A172 (cell line): ENCODE data around the gene CDHR3. TPM values are rescaled to one million over a fixed set of nuclear protein-coding genes. Genes with fewer than 3 reads are reported as not detected.
"Not testable (repeated sequence)": the region's sequence is repeated elsewhere in the genome, so short reads cannot be mapped to it uniquely, and the experiment has no call there.

Experiments used
- DNase-seq: peaks from one replicate; pipeline ENCODE4 v3.0.0-alpha.2; 2015; ENCODE audit warnings: low spot score
- total RNA-seq: library from RNA; depleted of rRNA; stranded (reverse); fragments of >200 nt; shearing (Covaris generic); gene quantifications from 2 replicates; pipeline ENCODE4 v1.2.3, GENCODE V29; 2014; rRNA removed

The CDHR3 gene
- 0.10 and 0.14 TPM in 2 replicates for total RNA-seq

DNA sequence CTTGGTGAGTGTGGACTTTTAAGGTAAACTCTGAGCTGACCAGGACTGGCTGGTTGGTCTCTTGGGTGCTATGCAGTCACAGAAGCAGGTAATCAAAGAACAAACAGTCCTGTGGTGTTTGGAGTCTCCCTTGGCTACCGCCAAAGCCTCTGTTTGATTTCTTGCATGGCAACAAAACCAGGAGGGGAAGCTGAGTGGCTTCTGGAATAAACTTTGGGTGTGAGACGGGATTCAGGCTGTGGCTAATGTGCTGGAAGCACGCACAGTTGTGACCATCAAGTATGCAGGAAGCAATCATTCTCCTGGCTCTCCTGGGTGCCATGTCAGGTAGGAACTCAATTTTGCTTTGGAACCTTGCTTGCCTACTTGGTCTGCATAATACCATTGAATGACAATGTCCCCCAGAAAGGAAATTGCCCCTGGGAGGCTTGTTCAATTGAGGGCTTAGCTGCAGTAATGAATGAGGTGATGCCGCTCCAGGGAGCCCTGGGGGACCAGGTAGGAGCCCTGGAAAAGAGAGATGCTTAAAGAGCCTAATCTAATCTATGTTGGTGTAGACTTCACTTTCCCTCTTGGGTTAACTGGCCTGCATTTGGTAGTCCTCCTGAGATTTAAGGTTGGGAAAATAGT, at the start of gene CDHR3:
CDHR3 (plus strand) TSS at position 227 of the 630 bp plus-strand sequence; CDS start at position 282, 55 bp downstream.
- DNase-seq, result no peak

DNA sequence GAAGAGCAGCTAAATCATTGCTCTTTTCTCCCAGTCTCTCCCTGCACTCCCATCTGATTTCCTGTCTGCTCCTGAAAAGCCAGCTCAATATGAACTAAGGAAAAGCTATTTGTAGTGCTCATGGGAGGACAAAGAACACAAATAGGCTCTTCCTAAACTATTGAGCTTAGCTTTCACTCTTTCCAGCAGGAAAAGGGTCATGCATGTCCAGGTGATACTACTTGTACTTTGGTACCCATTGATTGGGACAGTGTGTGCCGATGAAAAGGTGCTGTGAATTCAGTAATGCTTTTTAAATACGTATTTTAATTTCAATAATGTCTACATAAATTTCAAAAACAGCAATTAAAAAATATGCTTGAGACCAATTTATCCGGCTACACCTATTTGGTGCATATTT, 49.1 kb upstream of the CDHR3 start:
- no peak for DNase-seq

DNA sequence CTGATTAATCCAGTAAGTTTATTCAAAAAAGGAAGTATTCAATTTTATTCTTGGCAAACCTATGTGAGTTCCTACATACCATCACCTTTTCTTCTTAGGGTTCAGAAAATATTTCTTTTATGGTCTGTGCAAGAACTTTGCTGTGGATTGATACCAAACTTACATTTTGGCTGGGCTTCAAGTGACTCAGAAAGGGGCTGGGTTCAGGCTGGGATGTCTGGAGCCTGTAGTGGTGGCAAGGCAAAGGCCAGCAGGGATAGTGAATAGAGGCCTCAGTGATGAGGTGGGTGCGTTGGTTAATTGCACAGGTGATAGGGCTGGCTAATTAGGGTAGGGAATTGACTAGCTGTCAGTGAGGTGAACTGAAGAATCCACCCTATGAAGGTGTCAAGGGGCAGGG, 46.5 kb upstream of the CDHR3 start:
- no peak for DNase-seq

DNA sequence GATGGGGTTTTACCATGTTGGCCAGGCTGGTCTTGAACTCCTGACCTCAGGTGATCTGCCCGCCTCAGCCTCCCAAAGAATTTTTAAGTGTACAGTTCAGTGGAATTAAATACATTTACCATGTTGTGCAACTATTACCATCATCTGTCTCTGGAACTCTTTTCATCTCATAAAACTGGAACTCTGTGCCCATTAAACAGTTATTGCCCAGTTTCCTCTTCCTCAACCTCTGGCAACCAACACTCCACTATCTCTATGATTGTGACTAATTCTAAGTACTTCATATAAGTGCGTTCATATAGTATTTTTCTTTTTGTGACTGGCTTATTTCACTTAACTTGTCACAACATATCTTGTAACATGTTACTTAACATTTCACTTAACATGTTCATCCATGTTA, 45.4 kb upstream of the CDHR3 start:
- DNase-seq, result no peak

DNA sequence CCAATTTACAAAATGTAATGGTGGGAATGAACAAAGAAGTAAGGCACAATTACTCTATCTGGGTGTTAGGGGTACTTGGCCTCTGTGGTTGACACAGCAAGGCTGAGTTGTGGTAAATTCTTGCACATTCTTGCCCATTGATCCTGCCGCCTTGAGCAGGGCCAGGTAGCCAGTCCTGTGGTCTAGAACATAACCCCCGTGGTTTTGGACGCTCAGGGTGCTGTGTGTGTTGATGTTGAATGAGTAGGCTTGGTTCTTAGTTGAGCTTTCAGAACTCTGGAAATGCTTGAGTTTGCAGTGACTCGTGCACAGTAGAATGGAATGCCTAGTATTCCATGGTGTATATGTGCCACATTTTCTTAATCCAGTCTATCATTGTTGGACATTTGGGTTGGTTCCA, 42.3 kb upstream of the CDHR3 start:
- no peak for DNase-seq

- DNase-seq, result no peak
These were observed 38.1 kb upstream of the CDHR3 start for GRCh38 chr7:105924945-105925344.

GRCh38 chr7:105926131-105926530, 36.9 kb upstream of the CDHR3 start:
- DNase-seq, result no peak

- no peak for DNase-seq
These were observed 31.9 kb upstream of the CDHR3 start for GRCh38 chr7:105931179-105931578.

DNA sequence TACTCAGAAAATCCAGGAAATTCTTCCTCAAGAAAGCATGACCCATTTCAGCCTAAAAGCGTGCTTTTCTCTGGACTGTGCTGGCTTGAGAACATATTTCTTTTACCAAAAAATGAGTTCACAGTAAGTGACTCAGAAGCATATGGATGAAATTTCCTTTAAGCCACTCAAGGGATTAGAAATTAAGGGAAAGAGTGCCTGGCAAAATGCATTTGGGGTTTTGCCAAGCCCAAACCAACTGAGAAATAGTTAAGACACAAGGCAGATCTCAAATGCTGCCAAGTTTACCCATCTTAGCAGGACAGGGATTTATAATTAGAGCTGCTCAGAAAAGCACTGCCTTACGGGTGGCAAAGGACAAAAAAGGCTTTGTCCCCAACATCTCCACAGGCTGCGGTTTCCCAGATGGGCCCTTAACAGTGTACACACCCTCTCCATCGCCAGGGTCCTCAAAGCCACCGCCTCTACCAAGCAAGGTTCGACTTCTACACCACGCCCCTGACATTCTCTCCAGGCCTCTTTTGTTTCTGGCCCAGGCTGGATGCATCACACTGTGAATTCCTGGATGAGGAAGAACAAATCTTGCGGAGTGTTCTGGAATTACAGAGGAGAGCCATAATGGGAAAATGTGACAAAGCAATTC, 30.1 kb upstream of the CDHR3 start:
- peak; percentile 42 for DNase-seq

GRCh38 chr7:105934572-105935185, 28.4 kb upstream of the CDHR3 start:
- DNase-seq, result peak; percentile 32

GRCh38 chr7:105935250-105935649, 27.8 kb upstream of the CDHR3 start:
- DNase-seq, result no peak

- DNase-seq, result no peak
These were observed 25.7 kb upstream of the CDHR3 start for GRCh38 chr7:105937411-105937810.

GRCh38 chr7:105940109-105940508, 23.0 kb upstream of the CDHR3 start:
- no peak for DNase-seq

GRCh38 chr7:105941596-105941995, 21.5 kb upstream of the CDHR3 start:
- no peak for DNase-seq

DNA sequence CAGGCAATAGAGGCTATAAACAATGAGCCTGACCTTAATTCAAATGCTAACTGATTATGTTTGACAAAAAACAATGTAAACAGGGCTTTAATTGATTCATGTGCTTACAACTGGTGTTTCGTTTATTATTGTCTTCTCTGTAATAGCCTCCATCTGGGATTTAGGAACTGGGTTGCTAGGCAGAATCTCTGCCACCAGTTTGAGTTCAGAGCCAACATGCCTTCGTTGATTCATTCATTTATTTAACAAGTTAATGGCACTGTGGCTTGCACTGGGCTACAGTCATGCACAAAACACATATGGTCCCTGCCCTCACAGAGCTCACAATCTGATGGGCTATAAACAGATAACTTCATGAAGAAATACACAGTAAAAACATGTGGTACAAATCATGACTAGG, 19.6 kb upstream of the CDHR3 start:
- no peak for DNase-seq

- DNase-seq, result no peak
These were observed 17.2 kb upstream of the CDHR3 start for GRCh38 chr7:105945848-105946247.

GRCh38 chr7:105951597-105951996, 11.5 kb upstream of the CDHR3 start:
- no peak for DNase-seq

DNA sequence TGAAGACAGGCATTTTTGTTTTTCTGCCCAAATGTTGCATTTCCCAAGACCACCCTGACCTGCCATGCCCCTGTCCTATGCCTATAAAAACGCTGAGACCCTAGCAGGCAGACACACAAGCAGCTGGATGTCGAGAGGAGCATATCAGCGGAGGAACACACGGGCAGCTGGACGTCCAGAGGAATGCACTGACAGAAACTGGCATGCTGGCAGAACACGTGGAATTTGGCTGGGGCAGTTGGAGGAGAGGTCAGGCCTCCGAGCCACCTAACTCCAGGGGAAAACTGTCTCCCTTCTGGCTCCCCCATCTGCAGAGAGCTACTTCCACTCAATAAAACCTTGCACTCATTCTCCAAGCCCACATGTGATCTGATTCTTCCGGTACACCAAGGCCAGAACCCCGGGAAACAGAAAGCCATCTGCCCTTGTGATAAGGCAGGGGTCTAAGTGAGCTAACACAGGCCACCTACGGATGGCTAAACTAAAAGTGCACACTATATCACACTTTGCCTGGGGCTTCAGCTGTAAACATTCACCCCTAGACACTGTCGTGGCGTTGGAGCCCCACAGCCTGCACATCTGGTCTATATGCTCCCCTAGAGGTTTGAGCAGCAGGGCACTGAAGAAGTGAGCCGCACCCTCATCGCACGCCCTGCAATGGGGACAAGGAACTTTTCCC, 10.0 kb upstream of the CDHR3 start:
- DNase-seq, result no peak

DNA sequence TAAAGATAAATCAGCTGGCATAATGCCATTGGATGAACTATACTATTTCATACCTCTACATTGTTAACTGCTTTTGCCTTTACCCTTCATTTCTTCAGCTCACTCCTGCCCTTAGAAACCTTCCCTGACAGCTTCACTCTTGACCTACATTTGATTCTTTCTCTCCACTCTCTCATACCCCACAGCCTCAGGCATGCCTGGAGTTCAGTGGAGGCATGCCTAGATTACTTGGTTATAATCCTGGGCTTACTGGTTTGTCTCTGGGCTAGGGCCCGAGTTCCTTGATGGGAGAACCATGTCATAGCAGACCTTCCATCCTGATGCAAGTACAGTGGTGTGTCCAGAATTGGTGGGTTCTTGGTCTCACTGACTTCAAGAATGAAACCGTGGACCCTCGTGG, 8.4 kb upstream of the CDHR3 start:
- DNase-seq, result no peak

- not testable (repeated sequence) for DNase-seq
These were observed 7.2 kb upstream of the CDHR3 start for GRCh38 chr7:105955651-105956466.

- no peak for DNase-seq
These were observed 5.1 kb upstream of the CDHR3 start for GRCh38 chr7:105958012-105958411.

GRCh38 chr7:105962353-105962752, 711 bp upstream of the CDHR3 start:
- no peak for DNase-seq
